Mammary epithelial cell (primary cell): ENCODE results near the gene CAMTA1.

ENCODE experiments used
- EZH2 ChIP-seq: IDR thresholded peaks from 2 replicates; pipeline ENCODE4 v1.6.1; 2012; ENCODE audit warnings: low read length, inconsistent platforms, borderline replicate concordance
- TF ChIP-seq, protein P1 (sequence below), 2 donors: IDR thresholded peaks in 1 of 2; conservative IDR thresholded peaks in 1 of 2; 2 replicates each; pipeline ENCODE4 v1.5.1; 2011 to 2012; ENCODE audit warnings: inconsistent platforms in 2 of 2, low read length in 2 of 2, mild to moderate bottlenecking in 2 of 2, control low read depth in 1 of 2, low read depth in 1 of 2; ENCODE audit not compliant: insufficient read depth in 1 of 2; ENCODE audit errors: extremely low read depth in 1 of 2

DNA sequence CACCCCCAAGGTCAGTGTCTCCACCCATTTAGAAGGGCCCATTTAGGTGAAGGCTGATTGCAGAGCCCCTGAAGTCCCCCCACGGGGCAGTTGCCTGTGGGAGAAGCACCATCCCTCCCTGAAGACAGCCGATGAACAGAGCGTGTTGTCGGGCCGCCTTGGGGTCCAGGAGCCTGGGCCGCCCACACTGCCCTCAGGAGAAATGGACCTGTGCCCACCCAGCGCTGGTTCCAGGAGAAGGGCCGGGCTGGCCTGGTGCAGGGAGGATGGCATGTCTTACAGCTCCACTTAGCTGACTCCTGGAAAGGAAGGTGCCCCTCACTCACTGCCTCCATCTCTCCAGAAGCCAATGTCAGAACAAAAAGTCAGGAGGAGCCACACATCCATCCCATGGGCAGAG, 733.2 kb downstream of the CAMTA1 start:
- TF ChIP-seq, protein P1, sequence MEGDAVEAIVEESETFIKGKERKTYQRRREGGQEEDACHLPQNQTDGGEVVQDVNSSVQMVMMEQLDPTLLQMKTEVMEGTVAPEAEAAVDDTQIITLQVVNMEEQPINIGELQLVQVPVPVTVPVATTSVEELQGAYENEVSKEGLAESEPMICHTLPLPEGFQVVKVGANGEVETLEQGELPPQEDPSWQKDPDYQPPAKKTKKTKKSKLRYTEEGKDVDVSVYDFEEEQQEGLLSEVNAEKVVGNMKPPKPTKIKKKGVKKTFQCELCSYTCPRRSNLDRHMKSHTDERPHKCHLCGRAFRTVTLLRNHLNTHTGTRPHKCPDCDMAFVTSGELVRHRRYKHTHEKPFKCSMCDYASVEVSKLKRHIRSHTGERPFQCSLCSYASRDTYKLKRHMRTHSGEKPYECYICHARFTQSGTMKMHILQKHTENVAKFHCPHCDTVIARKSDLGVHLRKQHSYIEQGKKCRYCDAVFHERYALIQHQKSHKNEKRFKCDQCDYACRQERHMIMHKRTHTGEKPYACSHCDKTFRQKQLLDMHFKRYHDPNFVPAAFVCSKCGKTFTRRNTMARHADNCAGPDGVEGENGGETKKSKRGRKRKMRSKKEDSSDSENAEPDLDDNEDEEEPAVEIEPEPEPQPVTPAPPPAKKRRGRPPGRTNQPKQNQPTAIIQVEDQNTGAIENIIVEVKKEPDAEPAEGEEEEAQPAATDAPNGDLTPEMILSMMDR (conservative IDR thresholded peaks at IDR 0.05 in 1 of 2, IDR thresholded peaks at IDR 0.05 in 1 of 2; ENCODE audit: extremely low read depth in 1 of 2, insufficient read depth in 1 of 2, low read depth in 1 of 2, low read length in 2 of 2): no peak
- no peak for TF ChIP-seq EZH2
